ENCODE measurements around the gene ITIH4. TPM values are rescaled to one million over a fixed set of nuclear protein-coding genes. Genes with fewer than 3 reads are reported as not detected.

Gene ITIH4
- total and polyA plus RNA-seq, 2 of the 13 experiments (the other 11 are each of a cell fraction or from before 2014, with no cell fraction given) = 2.7 to 5.3 TPM

GRCh38 chr3:52794612-52795099, 35.8 kb downstream of the ITIH4 start, which contains the start of gene ITIH3 (continued):
- no peak for TF ChIP-seq ZNF740 (CRISPR knock-in tag; IDR thresholded peaks at IDR 0.05)
- TF ChIP-seq ATF6 (CRISPR knock-in tag; conservative IDR thresholded peaks at IDR 0.05) = no peak
- no peak for TF ChIP-seq RFX3 (CRISPR knock-in tag; IDR thresholded peaks at IDR 0.05)
- no peak for TF ChIP-seq ZNF883 (CRISPR knock-in tag; IDR thresholded peaks at IDR 0.05; ENCODE audit: not compliant biosample characterization)
- TF ChIP-seq HDAC1 (CRISPR knock-in tag; IDR thresholded peaks at IDR 0.05) = peak; percentile 20
- no peak for TF ChIP-seq ZNF570 (CRISPR knock-in tag; IDR thresholded peaks at IDR 0.05; ENCODE audit: borderline replicate concordance)
- no peak for TF ChIP-seq ZNF503 (CRISPR knock-in tag; IDR thresholded peaks at IDR 0.05)
- TF ChIP-seq ZMYM4 (CRISPR knock-in tag; IDR thresholded peaks at IDR 0.05) = peak; percentile 63; the same call in 1 of the 2 replicates
- TF ChIP-seq ZNF331 (CRISPR knock-in tag; IDR thresholded peaks at IDR 0.05) = no peak
- TF ChIP-seq ZFAT (CRISPR knock-in tag; conservative IDR thresholded peaks at IDR 0.05) = no peak
- TF ChIP-seq SKIL (CRISPR knock-in tag; IDR thresholded peaks at IDR 0.05; ENCODE audit: borderline replicate concordance) = peak; percentile 45
- TF ChIP-seq ZNF720 (CRISPR knock-in tag; IDR thresholded peaks at IDR 0.05) = no peak
- no peak for TF ChIP-seq NFKB2 (CRISPR knock-in tag; IDR thresholded peaks at IDR 0.05; ENCODE audit: borderline replicate concordance)
- peak; percentile 62 for TF ChIP-seq HNF4A (CRISPR knock-in tag; IDR thresholded peaks at IDR 0.05)
- peak; percentile 98 for TF ChIP-seq RXRA (CRISPR knock-in tag; IDR thresholded peaks at IDR 0.05)
- TF ChIP-seq ZBTB1 (CRISPR knock-in tag; IDR thresholded peaks at IDR 0.05; ENCODE audit: borderline replicate concordance) = no peak
- TF ChIP-seq NR3C1 (CRISPR knock-in tag; IDR thresholded peaks at IDR 0.05) = no peak
- peak; percentile 59; the same call in 1 of the 2 replicates for TF ChIP-seq PPARG (CRISPR knock-in tag; conservative IDR thresholded peaks at IDR 0.05)
- TF ChIP-seq ZNF335 (CRISPR knock-in tag; IDR thresholded peaks at IDR 0.05) = 0 out of 2 replicates have a peak, but pooled peaks have one; percentile 40
- TF ChIP-seq ZBTB7A (CRISPR knock-in tag; IDR thresholded peaks at IDR 0.05) = no peak
- TF ChIP-seq MAFK (conservative IDR thresholded peaks at IDR 0.05 in 1 of 2, IDR thresholded peaks at IDR 0.05 in 1 of 2; ENCODE audit: low read length in 2 of 2) = no peak
- no peak for TF ChIP-seq ZNF704 (CRISPR knock-in tag; IDR thresholded peaks at IDR 0.05; ENCODE audit: borderline replicate concordance)
- TF ChIP-seq ATF7-NPFF (CRISPR knock-in tag; IDR thresholded peaks at IDR 0.05; ENCODE audit: low read depth) = peak; percentile 20; the same call in 1 of the 2 replicates
- TF ChIP-seq PITX1 (CRISPR knock-in tag; IDR thresholded peaks at IDR 0.05) = 0 out of 2 replicates have a peak, but pooled peaks have one; percentile 12

All from HepG2 (cell line).